Erythroblast (primary cell): ENCODE data around the gene PARS2.

Source experiments
- GATA1 ChIP-seq: IDR thresholded peaks from 2 replicates; pipeline ENCODE4 v1.6.1; 2011; ENCODE audit warnings: low read depth, mild to moderate bottlenecking, control low read depth, low read length, moderate library complexity
- POLR2A ChIP-seq: IDR thresholded peaks from 2 replicates; pipeline ENCODE4 v1.6.1; 2011; ENCODE audit warnings: mild to moderate bottlenecking, low read length

- TF ChIP-seq POLR2A (no peak), GATA1 (no peak)
These were observed 54.6 kb downstream of the PARS2 start for GRCh38 chr1:54709547-54710292.
